GM23248 (cell line): ENCODE results near the gene RBM10.

Experiments used
- EZH2 ChIP-seq: fragments of 200-600 bp; sonication (generic); IDR thresholded peaks from 2 replicates; pipeline ENCODE4 v1.6.1; 2018; ENCODE audit warnings: antibody characterized with exemption, mild to moderate bottlenecking; ENCODE audit not compliant: insufficient read depth, poor library complexity, severe bottlenecking
- EZH2phosphoT487 ChIP-seq: fragments of 200-600 bp; sonication (generic); IDR thresholded peaks from 2 replicates; pipeline ENCODE4 v1.6.1; 2018; ENCODE audit warnings: antibody characterized with exemption, moderate library complexity, mild to moderate bottlenecking, low read depth; ENCODE audit not compliant: insufficient read depth

- TF ChIP-seq EZH2 (no peak), EZH2phosphoT487 (no peak)
Observed at GRCh38 chrX:47184486-47184885, 39.5 kb downstream of the RBM10 start.
